H1 (cell line): Measurements from ENCODE around the gene ST6GALNAC5.

ENCODE experiments used
- BACH1 ChIP-seq: IDR thresholded peaks from 2 replicates; pipeline ENCODE4 v1.6.1; 2012; ENCODE audit warnings: low read length, improper control_type of control experiment
- EZH2 ChIP-seq: fragments of 200-600 bp; sonication (generic); IDR thresholded peaks from 2 replicates; pipeline ENCODE4 v1.7.1; 2012; ENCODE audit warnings: low read depth, mild to moderate bottlenecking, moderate library complexity, low read length, inconsistent platforms; ENCODE audit not compliant: severe bottlenecking
- KDM5A ChIP-seq: fragments of 200-600 bp; IDR thresholded peaks from 2 replicates; pipeline ENCODE4 v1.7.1; 2012; ENCODE audit warnings: mild to moderate bottlenecking, low read length, inconsistent platforms, mixed read lengths
- POLR2A ChIP-seq, 2 experiments: IDR thresholded peaks; 1 replicate in 1 of 2; 2 replicates in 1 of 2; pipeline ENCODE4 v1.6.1; 2011; ENCODE audit warnings: low read depth in 2 of 2, low read length in 2 of 2, mild to moderate bottlenecking in 2 of 2; ENCODE audit errors: control extremely low read depth in 1 of 2
- POLR2AphosphoS5 ChIP-seq: IDR thresholded peaks from 2 replicates; pipeline ENCODE4 v1.6.1; 2011; ENCODE audit warnings: low read depth, low read length
- SP1 ChIP-seq: IDR thresholded peaks from 2 replicates; pipeline ENCODE4 v1.6.1; 2011; ENCODE audit warnings: low read depth, low read length
- TAF1 ChIP-seq: IDR thresholded peaks from 2 replicates; pipeline ENCODE4 v1.6.1; 2011; ENCODE audit warnings: mild to moderate bottlenecking, low read depth, low read length
- TBP ChIP-seq: IDR thresholded peaks from 2 replicates; pipeline ENCODE4 v1.6.1; 2011; ENCODE audit warnings: low read depth, low read length, improper control_type of control experiment
- TEAD4 ChIP-seq: IDR thresholded peaks from 2 replicates; pipeline ENCODE4 v1.6.1; 2012; ENCODE audit warnings: low read depth, low read length, inconsistent platforms, mixed read lengths
- TF ChIP-seq, protein P1 (sequence below), 3 experiments: IDR thresholded peaks; 1 replicate in 2 of 3; 2 replicates in 1 of 3; pipeline versions ENCODE4 v1.5.1 to v1.6.1; 2011; ENCODE audit warnings: low read length in 3 of 3, mild to moderate bottlenecking in 3 of 3, inconsistent platforms in 2 of 3, low read depth in 1 of 3, moderate library complexity in 1 of 3; ENCODE audit not compliant: insufficient read depth in 1 of 3; ENCODE audit errors: control extremely low read depth in 1 of 3

DNA sequence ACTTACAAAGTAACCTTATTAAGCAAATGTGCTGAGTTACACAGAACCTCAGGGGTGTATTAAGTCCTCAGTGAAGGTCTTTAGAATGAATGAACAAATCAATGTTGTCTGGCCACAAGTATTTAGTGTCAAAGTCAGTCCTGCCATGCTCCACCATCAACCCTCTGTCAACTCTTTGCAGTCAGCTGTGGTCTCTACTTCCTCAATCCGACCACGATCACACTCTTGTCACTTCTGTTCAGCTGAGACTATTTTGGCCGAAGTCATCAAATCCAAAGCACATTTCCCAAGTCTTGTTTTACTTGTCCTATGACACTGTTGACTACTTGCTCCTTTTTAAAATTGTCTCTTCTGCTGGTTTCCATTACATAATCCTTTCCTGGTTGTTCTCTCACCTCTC, 173.5 kb downstream of the ST6GALNAC5 start:
- TF ChIP-seq TAF1 (no peak), TBP (no peak), SP1 (no peak), KDM5A (no peak), POLR2AphosphoS5 (no peak), POLR2A (IDR thresholded peaks at IDR 0.05; ENCODE audit: control extremely low read depth in 1 of 2, low read depth in 2 of 2, low read length in 2 of 2) (no peak), BACH1 (no peak), TEAD4 (no peak), EZH2 (no peak)
- TF ChIP-seq, protein P1, sequence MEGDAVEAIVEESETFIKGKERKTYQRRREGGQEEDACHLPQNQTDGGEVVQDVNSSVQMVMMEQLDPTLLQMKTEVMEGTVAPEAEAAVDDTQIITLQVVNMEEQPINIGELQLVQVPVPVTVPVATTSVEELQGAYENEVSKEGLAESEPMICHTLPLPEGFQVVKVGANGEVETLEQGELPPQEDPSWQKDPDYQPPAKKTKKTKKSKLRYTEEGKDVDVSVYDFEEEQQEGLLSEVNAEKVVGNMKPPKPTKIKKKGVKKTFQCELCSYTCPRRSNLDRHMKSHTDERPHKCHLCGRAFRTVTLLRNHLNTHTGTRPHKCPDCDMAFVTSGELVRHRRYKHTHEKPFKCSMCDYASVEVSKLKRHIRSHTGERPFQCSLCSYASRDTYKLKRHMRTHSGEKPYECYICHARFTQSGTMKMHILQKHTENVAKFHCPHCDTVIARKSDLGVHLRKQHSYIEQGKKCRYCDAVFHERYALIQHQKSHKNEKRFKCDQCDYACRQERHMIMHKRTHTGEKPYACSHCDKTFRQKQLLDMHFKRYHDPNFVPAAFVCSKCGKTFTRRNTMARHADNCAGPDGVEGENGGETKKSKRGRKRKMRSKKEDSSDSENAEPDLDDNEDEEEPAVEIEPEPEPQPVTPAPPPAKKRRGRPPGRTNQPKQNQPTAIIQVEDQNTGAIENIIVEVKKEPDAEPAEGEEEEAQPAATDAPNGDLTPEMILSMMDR (IDR thresholded peaks at IDR 0.05; ENCODE audit: control extremely low read depth in 1 of 3, insufficient read depth in 1 of 3, low read depth in 1 of 3, low read length in 3 of 3): no peak
